ENCODE results near the gene ANKRD24.

Gene ANKRD24

GRCh38 chr19:4257025-4257424 is 74.5 kb downstream of the ANKRD24 start:
- no peak overlapping the region for H3K4me3 ChIP-seq (ENCODE audit: low read length)
- no peak for TF ChIP-seq CTCF (conservative IDR thresholded peaks at IDR 0.05; ENCODE audit: low read length)
- DNase-seq (ENCODE audit: low read depth): no peak

GRCh38 chr19:4258181-4258580 is 75.7 kb downstream of the ANKRD24 start:
- no peak for TF ChIP-seq CTCF (conservative IDR thresholded peaks at IDR 0.05; ENCODE audit: low read length)
- no peak overlapping the region for H3K4me3 ChIP-seq (ENCODE audit: low read length)
- DNase-seq (ENCODE audit: low read depth): no peak

DNA sequence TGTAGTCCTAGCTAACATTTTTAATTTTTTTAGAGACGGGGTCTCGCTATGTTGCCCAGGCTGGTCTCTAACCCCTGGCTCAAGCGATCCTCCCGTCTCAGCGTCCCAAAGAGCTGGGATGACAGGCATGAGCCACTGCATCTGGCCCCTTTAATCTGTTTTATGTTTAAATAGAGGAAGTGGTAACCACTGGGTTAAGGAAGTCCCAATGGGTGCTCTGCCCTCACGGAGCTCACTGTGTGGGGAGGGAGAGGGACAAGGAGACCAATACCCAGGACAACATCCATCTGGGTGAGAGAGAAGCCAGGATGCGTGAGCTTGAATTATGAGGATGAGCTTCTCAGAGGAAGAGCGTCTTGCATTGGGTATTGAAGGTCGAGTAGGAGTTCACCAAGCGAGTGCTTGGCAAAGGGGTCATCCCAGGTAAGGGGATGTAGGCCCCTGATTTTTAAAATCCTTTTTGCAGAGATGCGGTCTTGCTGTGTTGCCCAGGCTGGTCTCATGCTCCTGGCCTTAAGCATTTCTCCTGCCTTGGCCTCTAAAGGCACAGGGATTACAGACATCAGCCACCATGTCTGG is 78.2 kb downstream of the ANKRD24 start:
- H3K4me3 ChIP-seq (ENCODE audit: low read length): no peak overlapping the region
- DNase-seq (ENCODE audit: low read depth): no peak
- TF ChIP-seq CTCF (conservative IDR thresholded peaks at IDR 0.05; ENCODE audit: low read length): no peak

DNA sequence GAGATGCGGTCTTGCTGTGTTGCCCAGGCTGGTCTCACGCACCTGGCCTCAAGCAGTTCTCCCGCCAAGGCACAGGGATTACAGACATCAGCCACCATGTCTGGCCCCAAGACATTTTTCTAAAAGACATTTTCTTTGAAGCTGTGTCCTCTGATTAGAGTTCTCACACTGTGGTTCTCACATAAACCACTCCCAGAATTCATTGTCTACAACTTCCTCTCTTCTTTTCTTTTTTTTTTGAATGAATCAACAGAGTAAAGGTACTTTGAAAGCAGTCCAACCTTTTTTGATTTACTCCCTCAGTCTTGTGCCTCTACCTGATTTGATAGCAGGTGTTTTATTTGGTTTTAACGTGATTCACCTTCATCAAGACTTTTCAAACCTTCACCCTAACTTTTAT is 82.3 kb downstream of the ANKRD24 start:
- no peak for TF ChIP-seq CTCF (conservative IDR thresholded peaks at IDR 0.05; ENCODE audit: low read length)
- DNase-seq (ENCODE audit: low read depth): no peak
- H3K4me3 ChIP-seq (ENCODE audit: low read length): no peak overlapping the region

GRCh38 chr19:4266253-4267000 is 83.9 kb downstream of the ANKRD24 start:
- no peak for DNase-seq (ENCODE audit: low read depth)
- H3K4me3 ChIP-seq (ENCODE audit: low read length): no peak overlapping the region
- no peak for TF ChIP-seq CTCF (conservative IDR thresholded peaks at IDR 0.05; ENCODE audit: low read length)

- DNase-seq (ENCODE audit: low read depth): peak; percentile 21
- TF ChIP-seq CTCF (conservative IDR thresholded peaks at IDR 0.05; ENCODE audit: low read length): peak; percentile 70
- no peak overlapping the region for H3K4me3 ChIP-seq (ENCODE audit: low read length)
Observed at GRCh38 chr19:4267101-4267900, 84.8 kb downstream of the ANKRD24 start.

All from AG10803 (cell line).